ENCODE measurements around the gene NEMP1. TPM values are rescaled to one million over a fixed set of nuclear protein-coding genes. Genes with fewer than 3 reads are reported as not detected.

NEMP1 gene
- total and polyA plus RNA-seq, 2 of the 13 experiments (the other 11 are each of a cell fraction or from before 2014, with no cell fraction given) = 11.4 to 12.9 TPM

DNA sequence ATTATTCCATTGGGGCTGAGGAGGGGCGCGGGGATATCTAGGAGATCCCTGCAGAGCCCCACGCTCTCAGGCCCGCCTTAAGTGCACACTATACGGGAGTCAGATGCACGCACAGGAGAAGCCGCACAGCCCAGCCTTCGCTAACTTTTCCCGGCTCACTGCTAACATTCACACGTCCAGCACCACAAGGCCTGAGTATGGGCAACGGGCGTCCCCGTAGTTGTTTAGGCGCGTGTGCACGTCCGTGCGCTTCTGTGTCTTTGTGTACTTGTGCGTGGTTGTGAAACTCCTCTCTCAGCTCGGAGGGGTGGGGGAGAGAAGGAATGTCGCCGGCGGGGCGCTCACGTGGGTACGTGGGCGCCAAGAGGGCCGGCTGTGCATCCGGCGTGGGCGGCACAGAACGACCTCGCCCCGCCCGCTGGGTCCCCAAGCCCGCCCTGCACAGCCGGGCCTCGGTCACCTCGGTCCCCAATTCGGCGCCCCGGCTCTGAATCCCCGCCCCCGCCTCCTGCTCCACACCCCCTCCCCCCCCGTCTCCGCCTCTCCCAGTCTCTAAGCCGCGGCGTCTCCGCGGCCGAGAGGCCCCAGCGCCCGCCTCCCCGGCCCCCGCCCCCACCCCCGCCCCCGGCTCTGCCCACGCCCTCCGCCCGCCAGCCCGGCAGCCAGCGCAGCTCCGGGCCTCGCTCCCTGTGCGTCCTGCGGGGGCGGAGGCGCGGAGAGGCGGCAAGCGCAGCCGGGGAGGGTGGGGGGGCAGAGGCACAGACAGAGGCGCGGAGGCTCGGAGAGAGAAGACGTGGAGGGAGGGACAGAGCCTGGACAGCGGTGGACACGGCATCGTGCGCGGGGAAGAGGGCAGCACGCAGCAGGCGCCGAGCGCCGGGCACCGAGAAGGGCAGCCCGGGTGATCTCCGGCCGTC lies 10.0 kb upstream of the NEMP1 start, which contains the start of gene NAB2 (continued):
- TF ChIP-seq ZNF407 (CRISPR knock-in tag; IDR thresholded peaks at IDR 0.05; ENCODE audit: not compliant biosample characterization) (no peak), REPIN1 (CRISPR knock-in tag; IDR thresholded peaks at IDR 0.05; ENCODE audit: borderline replicate concordance, low read depth) (no peak), SMARCC2 (IDR thresholded peaks at IDR 0.05) (no peak), NFKBIZ (CRISPR knock-in tag; IDR thresholded peaks at IDR 0.05) (peak; percentile 83; the same call in 1 of the 2 replicates), ZBTB44 (CRISPR knock-in tag; IDR thresholded peaks at IDR 0.05) (no peak), MAZ (IDR thresholded peaks at IDR 0.05; ENCODE audit: borderline replicate concordance, low read depth, low read length) (peak; percentile 73), MAZ (CRISPR knock-in tag; IDR thresholded peaks at IDR 0.05; ENCODE audit: low read depth) (peak; percentile 79; the same call in 1 of the 2 replicates), SP5 (CRISPR knock-in tag; IDR thresholded peaks at IDR 0.05; ENCODE audit: borderline replicate concordance, low read depth) (peak; percentile 63), HNRNPUL1 (IDR thresholded peaks at IDR 0.05; ENCODE audit: low read depth, low read length) (peak; percentile 48; the same call in 1 of the 2 replicates), ZSCAN21 (CRISPR knock-in tag; IDR thresholded peaks at IDR 0.05; ENCODE audit: borderline replicate concordance) (peak; percentile 79), STAG1 (CRISPR knock-in tag; IDR thresholded peaks at IDR 0.05) (no peak), MBNL3 (CRISPR knock-in tag; conservative IDR thresholded peaks at IDR 0.05) (no peak), KDM4B (CRISPR knock-in tag; IDR thresholded peaks at IDR 0.05) (no peak; the same call in 1 of the 2 replicates), FOXM1 (CRISPR knock-in tag; IDR thresholded peaks at IDR 0.05) (no peak), SNAPC2 (CRISPR knock-in tag; IDR thresholded peaks at IDR 0.05) (no peak), ZNF773 (CRISPR knock-in tag; IDR thresholded peaks at IDR 0.05; ENCODE audit: borderline replicate concordance) (peak; percentile 21; the same call in 1 of the 2 replicates), SRSF9 (IDR thresholded peaks at IDR 0.05; ENCODE audit: borderline replicate concordance, insufficient read depth, low read depth, low read length, poor library complexity, severe bottlenecking) (no peak), CENPX (CRISPR knock-in tag; IDR thresholded peaks at IDR 0.05) (no peak)
- TF ChIP-seq, protein P1, sequence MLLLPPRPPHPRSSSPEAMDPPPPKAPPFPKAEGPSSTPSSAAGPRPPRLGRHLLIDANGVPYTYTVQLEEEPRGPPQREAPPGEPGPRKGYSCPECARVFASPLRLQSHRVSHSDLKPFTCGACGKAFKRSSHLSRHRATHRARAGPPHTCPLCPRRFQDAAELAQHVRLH (CRISPR knock-in tag; IDR thresholded peaks at IDR 0.05; ENCODE audit: borderline replicate concordance, low read depth) = no peak

All from HepG2 (cell line).